Bronchial epithelial cell (primary cell): ENCODE results near the gene PRDM15. TPM values are rescaled to one million over a fixed set of nuclear protein-coding genes. Genes with fewer than 3 reads are reported as not detected.

Source experiments
- DNase-seq: peaks from one replicate; pipeline ENCODE4 v3.0.0-alpha.2; 2010; ENCODE audit warnings: low read depth
- FAIRE-seq: peaks from 2 replicates; lab custom pipeline; 2011; peaks lifted over from hg19 to GRCh38; lab: Jason Lieb, UNC
- H3K27me3 ChIP-seq: 2 replicates; pipeline ENCODE4 v1.5.1; 2011; ENCODE audit warnings: low read length; ENCODE audit not compliant: control insufficient read depth, insufficient read depth
- H3K36me3 ChIP-seq: 2 replicates; pipeline ENCODE4 v1.5.1; 2011; ENCODE audit warnings: low read length; ENCODE audit not compliant: control insufficient read depth, insufficient read depth
- H3K4me3 ChIP-seq: 2 replicates; pipeline ENCODE4 v1.5.1; 2011; ENCODE audit warnings: mild to moderate bottlenecking, low read depth, low read length, control low read depth
- total RNA-seq: library from RNA; depleted of rRNA; stranded (reverse); fragments of >200 nt; gene quantifications from 2 replicates; pipeline ENCODE4 v1.2.1, GENCODE V29; 2014
- TF ChIP-seq, protein P1 (sequence below): IDR thresholded peaks from 2 replicates; pipeline ENCODE4 v1.5.1; 2011; ENCODE audit warnings: mild to moderate bottlenecking, moderate library complexity, low read length, control low read depth, inconsistent platforms; ENCODE audit not compliant: insufficient read depth, severe bottlenecking

Gene PRDM15
- total RNA-seq, 1 donor from 2014 or later: 6.1 TPM

DNA sequence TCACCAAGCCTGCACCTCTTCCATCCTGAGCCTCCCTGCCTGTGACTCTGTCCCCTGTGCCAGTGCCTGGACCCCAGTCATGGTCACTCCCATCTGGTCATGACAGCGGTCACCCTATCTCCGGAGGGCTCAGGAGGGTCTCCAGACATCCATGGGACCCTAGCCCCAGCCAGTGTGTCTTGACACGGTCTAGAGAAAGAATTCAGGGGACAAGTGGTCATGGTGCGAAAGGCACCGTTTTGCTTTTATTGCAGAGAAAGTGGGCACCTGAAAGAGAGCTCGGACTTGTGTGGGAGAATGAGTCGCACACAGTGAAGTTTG, 107.6 kb downstream of the PRDM15 start:
- H3K27me3 ChIP-seq: peaks cover 1% of the 10 kb centered on the region
- H3K36me3 ChIP-seq: no peaks in the 10 kb centered on the region
- DNase-seq (no peak), FAIRE-seq (no peak)
- TF ChIP-seq, protein P1, sequence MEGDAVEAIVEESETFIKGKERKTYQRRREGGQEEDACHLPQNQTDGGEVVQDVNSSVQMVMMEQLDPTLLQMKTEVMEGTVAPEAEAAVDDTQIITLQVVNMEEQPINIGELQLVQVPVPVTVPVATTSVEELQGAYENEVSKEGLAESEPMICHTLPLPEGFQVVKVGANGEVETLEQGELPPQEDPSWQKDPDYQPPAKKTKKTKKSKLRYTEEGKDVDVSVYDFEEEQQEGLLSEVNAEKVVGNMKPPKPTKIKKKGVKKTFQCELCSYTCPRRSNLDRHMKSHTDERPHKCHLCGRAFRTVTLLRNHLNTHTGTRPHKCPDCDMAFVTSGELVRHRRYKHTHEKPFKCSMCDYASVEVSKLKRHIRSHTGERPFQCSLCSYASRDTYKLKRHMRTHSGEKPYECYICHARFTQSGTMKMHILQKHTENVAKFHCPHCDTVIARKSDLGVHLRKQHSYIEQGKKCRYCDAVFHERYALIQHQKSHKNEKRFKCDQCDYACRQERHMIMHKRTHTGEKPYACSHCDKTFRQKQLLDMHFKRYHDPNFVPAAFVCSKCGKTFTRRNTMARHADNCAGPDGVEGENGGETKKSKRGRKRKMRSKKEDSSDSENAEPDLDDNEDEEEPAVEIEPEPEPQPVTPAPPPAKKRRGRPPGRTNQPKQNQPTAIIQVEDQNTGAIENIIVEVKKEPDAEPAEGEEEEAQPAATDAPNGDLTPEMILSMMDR: no peak
- H3K4me3 ChIP-seq: no peak overlapping the region

- Histone ChIP-seq H3K27me3 (peaks cover 1% of the 10 kb centered on the region), H3K4me3 (no peak overlapping the region), H3K36me3 (no peaks in the 10 kb centered on the region)
- TF ChIP-seq, protein P1: no peak
- FAIRE-seq: no peak
- no peak for DNase-seq
These were observed 108.1 kb downstream of the PRDM15 start for GRCh38 chr21:41770901-41771624.

- peaks cover 1% of the 10 kb centered on the region for H3K27me3 ChIP-seq
- H3K36me3 ChIP-seq: no peaks in the 10 kb centered on the region
- DNase-seq (no peak), FAIRE-seq (peak; percentile 77)
- TF ChIP-seq, protein P1: no peak
- H3K4me3 ChIP-seq: no peak overlapping the region
These were observed 109.2 kb downstream of the PRDM15 start for GRCh38 chr21:41769933-41770332.

DNA sequence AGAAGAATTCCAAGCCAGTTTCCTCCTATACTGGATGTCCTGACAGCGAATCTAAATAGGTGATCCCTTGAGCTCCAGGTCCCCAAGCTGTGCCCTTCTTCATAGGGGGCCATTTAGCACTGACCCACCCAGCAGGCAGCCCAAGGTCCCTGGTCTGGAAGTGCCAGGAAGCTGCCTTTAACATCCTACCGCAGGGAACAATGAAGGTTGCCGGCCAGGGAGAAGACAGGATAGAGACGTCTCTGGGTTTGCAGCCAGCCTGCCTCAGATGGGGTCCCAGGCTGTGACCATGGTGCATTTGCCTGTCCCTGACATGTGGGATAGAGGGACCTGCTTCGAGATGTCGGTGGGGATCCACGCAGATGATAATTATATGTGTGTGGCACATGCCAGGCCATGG, 109.6 kb downstream of the PRDM15 start:
- no peaks in the 10 kb centered on the region for H3K36me3 ChIP-seq
- DNase-seq (no peak), FAIRE-seq (no peak)
- H3K4me3 ChIP-seq: no peak overlapping the region
- TF ChIP-seq, protein P1: no peak
- H3K27me3 ChIP-seq: no peaks in the 10 kb centered on the region

DNA sequence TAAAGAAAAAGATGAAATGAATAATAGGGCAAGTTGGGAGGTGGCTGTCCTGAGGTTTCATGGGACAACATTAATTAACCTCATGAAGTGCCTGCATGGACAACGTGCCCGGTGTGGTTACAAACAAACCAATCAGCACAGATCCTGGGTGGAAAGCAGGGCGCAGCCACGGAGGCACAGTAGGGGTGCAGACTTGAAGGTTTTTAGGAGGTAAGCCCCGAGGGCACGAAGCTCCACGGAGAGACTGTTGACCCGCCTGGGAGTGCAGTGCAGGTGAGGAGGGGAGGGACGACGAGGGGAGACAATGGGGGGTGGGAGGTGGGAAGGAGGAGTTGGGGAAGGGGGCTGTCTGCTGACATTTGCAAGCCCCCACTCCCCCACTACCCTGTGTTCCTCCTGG, 110.0 kb downstream of the PRDM15 start:
- H3K36me3 ChIP-seq: no peaks in the 10 kb centered on the region
- no peak overlapping the region for H3K4me3 ChIP-seq
- no peaks in the 10 kb centered on the region for H3K27me3 ChIP-seq
- DNase-seq (no peak), FAIRE-seq (no peak)
- TF ChIP-seq, protein P1: no peak
